ENCODE results near the gene TRPM8. TPM values are rescaled to one million over a fixed set of nuclear protein-coding genes. Genes with fewer than 3 reads are reported as not detected.
A peak's percentile ranks its signal among the peaks of the same experiment; 100 is the strongest.

Gene TRPM8
- polyA plus RNA-seq, 4 donors: 0.18 TPM; not detected in 3

GRCh38 chr2:233926806-233927205 lies 9.6 kb downstream of the TRPM8 start:
- no peak for DNase-seq
- H3K4me1 ChIP-seq (ENCODE audit: control insufficient read depth in 3 of 3, insufficient read depth in 2 of 3, low read depth in 1 of 3, low read length in 2 of 3): no peaks in the 10 kb centered on the region
- no peak overlapping the region for H3K4me3 ChIP-seq (ENCODE audit: low read depth in 1 of 3, low read length in 3 of 3)
- H3K9me3 ChIP-seq (ENCODE audit: control insufficient read depth in 2 of 2, insufficient read depth in 1 of 2, low read depth in 1 of 2, low read length in 1 of 2): no peaks in the 10 kb centered on the region
- 58 to 81% (median 76%) methylated on average over 4 of the region's 4 CpGs for WGBS, 3 donors
- H3K27ac ChIP-seq (ENCODE audit: low read depth in 1 of 3, low read length in 2 of 3): no peak overlapping the region
- peaks cover 0 to 8% (median 0%) of the 10 kb centered on the region in 3 donors for H3K27me3 ChIP-seq (ENCODE audit: control insufficient read depth in 3 of 3, insufficient read depth in 3 of 3, low read length in 3 of 3)
- no peaks in the 10 kb centered on the region for H3K36me3 ChIP-seq (ENCODE audit: control insufficient read depth in 3 of 3, insufficient read depth in 2 of 3, low read depth in 1 of 3, low read length in 3 of 3)
- no peak for FAIRE-seq

DNA sequence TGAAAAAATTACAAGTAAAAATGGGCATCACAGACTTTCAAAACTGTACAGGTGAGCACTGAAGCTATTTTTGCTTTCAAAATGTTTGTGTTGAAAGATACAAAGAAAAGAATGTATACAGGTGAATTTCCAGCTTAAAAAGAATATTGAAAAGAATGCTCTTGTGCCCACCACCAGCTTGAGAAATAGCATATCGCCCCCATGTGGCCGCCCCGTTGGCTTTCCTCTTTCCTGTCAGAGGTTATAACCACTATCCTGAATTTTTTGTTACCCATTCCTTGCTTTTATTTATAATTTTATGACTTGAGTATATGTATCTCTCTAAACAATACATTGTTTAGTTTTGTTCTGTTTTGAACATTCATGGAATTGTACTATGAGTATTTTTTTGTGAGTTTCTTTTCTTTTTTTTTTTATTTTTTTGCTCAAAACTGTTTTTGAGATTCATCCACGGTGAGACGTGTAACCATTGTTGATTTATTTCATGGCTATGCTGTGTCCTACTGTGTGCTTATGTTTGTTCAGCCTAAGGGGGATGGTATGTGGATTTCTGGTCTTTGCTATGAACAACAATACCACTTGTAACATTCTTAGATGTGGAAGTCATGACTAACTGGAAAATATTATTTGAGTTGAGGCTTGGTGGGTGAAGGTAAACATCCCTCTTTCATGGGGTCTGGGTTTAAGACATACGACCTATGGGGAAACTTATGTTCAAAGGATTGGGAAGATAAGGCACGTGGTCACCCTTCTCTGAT lies 11.6 kb downstream of the TRPM8 start:
- peak in 1 of 2 donors; percentile 16 for DNase-seq
- H3K27me3 ChIP-seq (ENCODE audit: control insufficient read depth in 3 of 3, insufficient read depth in 3 of 3, low read length in 3 of 3): peaks cover 0 to 17% (median 0%) of the 10 kb centered on the region in 3 donors
- no peak overlapping the region for H3K27ac ChIP-seq (ENCODE audit: low read depth in 1 of 3, low read length in 2 of 3)
- no peak overlapping the region for H3K4me3 ChIP-seq (ENCODE audit: low read depth in 1 of 3, low read length in 3 of 3)
- 23 to 27% (median 24%) methylated on average over 7 of the region's 7 CpGs for WGBS, 3 donors
- H3K4me1 ChIP-seq (ENCODE audit: control insufficient read depth in 3 of 3, insufficient read depth in 2 of 3, low read depth in 1 of 3, low read length in 2 of 3): no peaks in the 10 kb centered on the region
- FAIRE-seq: peak; percentile 64
- H3K36me3 ChIP-seq (ENCODE audit: control insufficient read depth in 3 of 3, insufficient read depth in 2 of 3, low read depth in 1 of 3, low read length in 3 of 3): no peaks in the 10 kb centered on the region
- H3K9me3 ChIP-seq (ENCODE audit: control insufficient read depth in 2 of 2, insufficient read depth in 1 of 2, low read depth in 1 of 2, low read length in 1 of 2): no peaks in the 10 kb centered on the region

DNA sequence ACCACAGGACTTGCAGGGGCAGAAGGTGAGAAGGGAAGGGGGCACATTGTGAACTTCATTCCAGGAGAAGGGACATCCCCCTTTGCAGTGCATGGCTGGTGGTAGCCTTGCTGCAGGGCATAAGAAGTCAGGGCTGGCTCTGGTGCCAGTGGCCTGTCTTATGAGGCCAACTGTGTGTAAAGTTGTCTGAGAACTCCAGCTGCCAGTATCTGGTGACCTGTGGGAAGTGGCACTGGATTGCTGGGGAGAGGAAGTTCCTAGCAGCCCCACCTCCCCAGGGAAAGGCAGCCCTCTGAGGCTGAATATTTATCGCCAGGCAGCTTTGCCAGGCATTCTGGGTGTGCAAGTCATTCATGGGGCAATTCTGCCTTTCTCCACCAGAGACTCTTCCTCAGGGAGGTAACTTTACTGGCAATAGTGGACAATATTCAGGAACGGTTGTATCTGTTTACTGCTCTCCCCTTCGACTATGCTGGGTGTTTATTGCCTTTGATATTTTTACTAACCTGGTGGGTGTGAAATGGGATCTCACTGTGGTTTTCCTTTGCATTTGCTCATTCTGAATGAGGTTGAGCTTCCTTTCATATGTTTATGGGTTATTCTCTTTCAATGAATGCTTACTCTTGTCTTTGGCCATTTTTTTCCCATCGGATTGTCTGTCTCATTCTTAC lies 12.3 kb downstream of the TRPM8 start:
- FAIRE-seq (no peak), DNase-seq (no peak)
- H3K27me3 ChIP-seq (ENCODE audit: control insufficient read depth in 3 of 3, insufficient read depth in 3 of 3, low read length in 3 of 3): peaks cover 0 to 11% (median 0%) of the 10 kb centered on the region in 3 donors
- H3K4me3 ChIP-seq (ENCODE audit: low read depth in 1 of 3, low read length in 3 of 3): no peak overlapping the region
- H3K36me3 ChIP-seq (ENCODE audit: control insufficient read depth in 3 of 3, insufficient read depth in 2 of 3, low read depth in 1 of 3, low read length in 3 of 3): no peaks in the 10 kb centered on the region
- 19 to 24% (median 21%) methylated on average over 4 of the region's 4 CpGs for WGBS, 3 donors
- no peaks in the 10 kb centered on the region for H3K4me1 ChIP-seq (ENCODE audit: control insufficient read depth in 3 of 3, insufficient read depth in 2 of 3, low read depth in 1 of 3, low read length in 2 of 3)
- no peak overlapping the region for H3K27ac ChIP-seq (ENCODE audit: low read depth in 1 of 3, low read length in 2 of 3)
- H3K9me3 ChIP-seq (ENCODE audit: control insufficient read depth in 2 of 2, insufficient read depth in 1 of 2, low read depth in 1 of 2, low read length in 1 of 2): no peaks in the 10 kb centered on the region

DNA sequence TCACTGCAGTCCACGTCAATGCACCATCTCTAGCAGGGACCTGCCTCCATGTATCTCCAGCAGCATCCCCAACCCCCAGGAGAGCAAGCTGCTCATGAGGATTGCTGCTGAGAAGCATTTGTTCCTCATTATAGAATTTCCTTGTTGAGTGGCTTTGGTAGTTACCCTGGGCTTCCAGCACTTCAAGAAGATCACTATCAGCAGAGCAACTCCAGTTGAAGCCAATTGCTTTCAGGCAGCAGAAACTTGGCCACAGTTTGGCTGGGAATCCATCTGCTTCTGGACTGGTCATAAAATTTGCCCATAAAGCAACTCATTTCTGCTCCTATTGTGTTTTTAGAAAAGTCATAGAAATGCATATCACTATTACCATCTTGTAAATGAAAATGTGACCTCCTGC lies 17.4 kb downstream of the TRPM8 start:
- no peak for FAIRE-seq
- no peak for DNase-seq
- Histone ChIP-seq H3K4me1 (ENCODE audit: control insufficient read depth in 3 of 3, insufficient read depth in 2 of 3, low read depth in 1 of 3, low read length in 2 of 3) (no peaks in the 10 kb centered on the region), H3K4me3 (ENCODE audit: low read depth in 1 of 3, low read length in 3 of 3) (no peak overlapping the region), H3K27me3 (ENCODE audit: control insufficient read depth in 3 of 3, insufficient read depth in 3 of 3, low read length in 3 of 3) (peaks cover 0 to 10% (median 0%) of the 10 kb centered on the region in 3 donors), H3K27ac (ENCODE audit: low read depth in 1 of 3, low read length in 2 of 3) (no peak overlapping the region), H3K36me3 (ENCODE audit: control insufficient read depth in 3 of 3, insufficient read depth in 2 of 3, low read depth in 1 of 3, low read length in 3 of 3) (no peaks in the 10 kb centered on the region), H3K9me3 (ENCODE audit: control insufficient read depth in 2 of 2, insufficient read depth in 1 of 2, low read depth in 1 of 2, low read length in 1 of 2) (no peaks in the 10 kb centered on the region)
- WGBS, 3 donors: 95 to 100% (median 98%) methylated on average over 1 of the region's 1 CpG

DNA sequence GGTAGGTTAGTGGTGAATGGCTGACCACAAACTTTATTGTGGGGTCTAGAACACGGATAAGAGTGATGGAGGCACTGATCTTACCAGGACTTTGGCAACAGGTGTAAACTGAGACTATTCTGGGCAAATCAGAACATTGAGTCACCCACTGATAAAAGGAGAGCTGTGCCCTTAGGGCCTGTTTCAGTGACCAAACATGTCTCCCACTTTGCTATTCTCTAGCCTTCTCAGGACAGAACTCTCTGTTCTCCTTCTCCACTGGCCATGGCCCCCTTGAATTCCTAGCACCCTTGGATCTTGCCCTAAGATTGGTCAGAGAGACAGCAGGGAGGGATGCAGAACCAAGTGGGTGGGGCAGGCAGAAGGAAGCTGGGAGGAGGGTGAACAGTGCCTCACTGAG lies 18.3 kb downstream of the TRPM8 start:
- Histone ChIP-seq H3K27me3 (ENCODE audit: control insufficient read depth in 3 of 3, insufficient read depth in 3 of 3, low read length in 3 of 3) (peaks cover 0 to 10% (median 0%) of the 10 kb centered on the region in 3 donors), H3K4me3 (ENCODE audit: low read depth in 1 of 3, low read length in 3 of 3) (no peak overlapping the region), H3K4me1 (ENCODE audit: control insufficient read depth in 3 of 3, insufficient read depth in 2 of 3, low read depth in 1 of 3, low read length in 2 of 3) (no peaks in the 10 kb centered on the region), H3K9me3 (ENCODE audit: control insufficient read depth in 2 of 2, insufficient read depth in 1 of 2, low read depth in 1 of 2, low read length in 1 of 2) (no peaks in the 10 kb centered on the region), H3K27ac (ENCODE audit: low read depth in 1 of 3, low read length in 2 of 3) (no peak overlapping the region), H3K36me3 (ENCODE audit: control insufficient read depth in 3 of 3, insufficient read depth in 2 of 3, low read depth in 1 of 3, low read length in 3 of 3) (no peaks in the 10 kb centered on the region)
- DNase-seq (no peak), FAIRE-seq (no peak)
- WGBS, 3 donors: 50 to 74% (median 65%) methylated on average over 1 of the region's 1 CpG

- Histone ChIP-seq H3K27me3 (ENCODE audit: control insufficient read depth in 3 of 3, insufficient read depth in 3 of 3, low read length in 3 of 3) (peaks cover 0 to 10% (median 0%) of the 10 kb centered on the region in 3 donors), H3K9me3 (ENCODE audit: control insufficient read depth in 2 of 2, insufficient read depth in 1 of 2, low read depth in 1 of 2, low read length in 1 of 2) (no peaks in the 10 kb centered on the region), H3K4me3 (ENCODE audit: low read depth in 1 of 3, low read length in 3 of 3) (no peak overlapping the region), H3K36me3 (ENCODE audit: control insufficient read depth in 3 of 3, insufficient read depth in 2 of 3, low read depth in 1 of 3, low read length in 3 of 3) (no peaks in the 10 kb centered on the region), H3K27ac (ENCODE audit: low read depth in 1 of 3, low read length in 2 of 3) (no peak overlapping the region), H3K4me1 (ENCODE audit: control insufficient read depth in 3 of 3, insufficient read depth in 2 of 3, low read depth in 1 of 3, low read length in 2 of 3) (no peaks in the 10 kb centered on the region)
- 72 to 79% (median 75%) methylated on average over 7 of the region's 7 CpGs for WGBS, 3 donors
- DNase-seq (no peak), FAIRE-seq (no peak)
These were observed 18.9 kb downstream of the TRPM8 start for GRCh38 chr2:233936089-233936488.

- WGBS, 3 donors: 12 to 16% (median 14%) methylated on average over 34 to 36 of the region's 36 CpGs
- Histone ChIP-seq H3K4me1 (ENCODE audit: control insufficient read depth in 3 of 3, insufficient read depth in 2 of 3, low read depth in 1 of 3, low read length in 2 of 3) (no peaks in the 10 kb centered on the region), H3K9me3 (ENCODE audit: control insufficient read depth in 2 of 2, insufficient read depth in 1 of 2, low read depth in 1 of 2, low read length in 1 of 2) (no peaks in the 10 kb centered on the region), H3K4me3 (ENCODE audit: low read depth in 1 of 3, low read length in 3 of 3) (peak overlapping the region in 1 of 3 donors; percentile 7), H3K36me3 (ENCODE audit: control insufficient read depth in 3 of 3, insufficient read depth in 2 of 3, low read depth in 1 of 3, low read length in 3 of 3) (no peaks in the 10 kb centered on the region), H3K27me3 (ENCODE audit: control insufficient read depth in 3 of 3, insufficient read depth in 3 of 3, low read length in 3 of 3) (peaks cover 0 to 2% (median 0%) of the 10 kb centered on the region in 3 donors), H3K27ac (ENCODE audit: low read depth in 1 of 3, low read length in 2 of 3) (no peak overlapping the region)
- DNase-seq: peak; percentile 31 to 63
- no peak for FAIRE-seq
These were observed 21.6 kb downstream of the TRPM8 start for GRCh38 chr2:233938676-233939370.

DNA sequence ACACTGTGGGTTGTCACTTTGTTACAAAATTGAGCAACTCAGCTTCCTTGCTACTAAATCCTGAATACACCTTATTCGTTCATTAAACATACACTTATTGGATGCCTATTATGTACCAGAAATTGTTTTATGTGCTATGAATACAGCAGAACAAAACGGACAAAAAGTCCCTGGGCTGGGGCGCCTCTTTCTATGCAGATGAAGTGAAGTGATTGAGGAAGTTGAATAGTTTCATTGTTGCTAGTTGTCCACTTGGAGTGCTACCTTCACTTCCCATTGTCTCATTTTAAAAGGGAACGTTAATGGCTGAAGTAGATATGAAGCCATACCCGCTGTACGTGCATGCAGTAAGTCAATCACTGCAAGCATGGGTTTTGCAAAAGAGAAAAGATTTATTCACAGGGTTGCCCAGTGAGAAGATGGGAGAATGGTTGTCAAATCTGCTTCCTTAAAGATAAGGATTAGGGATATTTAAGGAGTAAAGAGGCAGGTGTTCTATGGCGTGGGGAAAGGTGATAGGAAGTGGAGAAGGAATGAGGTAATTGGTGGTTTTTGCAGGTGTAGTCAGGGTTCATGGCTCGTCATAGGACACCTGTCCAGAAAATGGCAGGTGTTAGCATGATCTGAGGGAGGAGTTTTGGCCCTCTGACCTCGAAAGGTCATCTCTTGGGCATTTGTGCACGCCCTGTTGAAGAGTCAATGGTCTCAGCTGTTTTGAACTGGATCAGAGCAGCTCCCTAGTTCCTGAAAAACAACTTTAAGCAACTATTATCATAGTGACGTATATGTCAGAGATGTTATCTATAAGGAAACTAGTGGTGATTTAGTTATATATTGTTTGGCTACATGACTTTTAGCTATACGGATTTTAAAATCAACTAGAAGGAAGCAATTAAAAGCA lies 23.5 kb downstream of the TRPM8 start:
- Histone ChIP-seq H3K27ac (ENCODE audit: low read depth in 1 of 3, low read length in 2 of 3) (no peak overlapping the region), H3K36me3 (ENCODE audit: control insufficient read depth in 3 of 3, insufficient read depth in 2 of 3, low read depth in 1 of 3, low read length in 3 of 3) (no peaks in the 10 kb centered on the region), H3K27me3 (ENCODE audit: control insufficient read depth in 3 of 3, insufficient read depth in 3 of 3, low read length in 3 of 3) (no peaks in the 10 kb centered on the region), H3K4me1 (ENCODE audit: control insufficient read depth in 3 of 3, insufficient read depth in 2 of 3, low read depth in 1 of 3, low read length in 2 of 3) (no peaks in the 10 kb centered on the region), H3K4me3 (ENCODE audit: low read depth in 1 of 3, low read length in 3 of 3) (no peak overlapping the region), H3K9me3 (ENCODE audit: control insufficient read depth in 2 of 2, insufficient read depth in 1 of 2, low read depth in 1 of 2, low read length in 1 of 2) (no peaks in the 10 kb centered on the region)
- DNase-seq (peak in 1 of 2 donors; percentile 8), FAIRE-seq (no peak)
- 48 to 67% (median 53%) methylated on average over 12 of the region's 12 CpGs for WGBS, 3 donors
